Glutamatergic neuron (in vitro differentiated cells): Measurements from ENCODE around the gene PCNT. TPM values are rescaled to one million over a fixed set of nuclear protein-coding genes. Genes with fewer than 3 reads are reported as not detected.
A peak's percentile ranks its signal among the peaks of the same experiment; 100 is the strongest.

Source experiments
- DNase-seq: peaks from one replicate; pipeline ENCODE4 v3.0.0; 2022
- H3K27ac Mint-ChIP-seq: one replicate; pipeline ENCODE4 v1.8.0; 2020; ENCODE audit warnings: mild to moderate bottlenecking, mixed read lengths, inconsistent platforms; ENCODE audit not compliant: unreplicated experiment
- H3K27me3 Mint-ChIP-seq: one replicate; pipeline ENCODE4 v1.8.0; 2020; ENCODE audit warnings: mild to moderate bottlenecking, moderate library complexity, mixed read lengths, inconsistent platforms; ENCODE audit not compliant: unreplicated experiment
- H3K36me3 Mint-ChIP-seq: one replicate; pipeline ENCODE4 v1.8.0; 2020; ENCODE audit warnings: mild to moderate bottlenecking, mixed read lengths, inconsistent platforms; ENCODE audit not compliant: unreplicated experiment
- H3K4me1 Mint-ChIP-seq: one replicate; pipeline ENCODE4 v1.8.0; 2020; ENCODE audit warnings: mild to moderate bottlenecking, low read depth, mixed read lengths, inconsistent platforms; ENCODE audit not compliant: unreplicated experiment
- H3K4me3 Mint-ChIP-seq: one replicate; pipeline ENCODE4 v1.8.0; 2020; ENCODE audit warnings: mild to moderate bottlenecking, mixed read lengths, inconsistent platforms; ENCODE audit not compliant: unreplicated experiment
- H3K9me3 Mint-ChIP-seq: one replicate; pipeline ENCODE4 v1.8.0; 2020; ENCODE audit warnings: mild to moderate bottlenecking, moderate library complexity, mixed read lengths, inconsistent platforms; ENCODE audit not compliant: unreplicated experiment
- total RNA-seq: library from RNA; stranded (reverse); fragmentation: NEBNext Ultra II Directional; extraction: Animal tissue kit (Norgen Biotek cat#: 25700); gene quantifications from one replicate; pipeline ENCODE4 v1.2.1, GENCODE V29; 2021; ENCODE audit not compliant: unreplicated experiment
- TF ChIP-seq, protein P1 (sequence below): fragments of 200-600 bp; sonication (generic); IDR thresholded peaks from one replicate; pipeline ENCODE4 v1.5.0; 2021; ENCODE audit not compliant: partially characterized antibody, unreplicated experiment

Gene PCNT
- total RNA-seq, 1 donor from 2014 or later, result 117 TPM

DNA sequence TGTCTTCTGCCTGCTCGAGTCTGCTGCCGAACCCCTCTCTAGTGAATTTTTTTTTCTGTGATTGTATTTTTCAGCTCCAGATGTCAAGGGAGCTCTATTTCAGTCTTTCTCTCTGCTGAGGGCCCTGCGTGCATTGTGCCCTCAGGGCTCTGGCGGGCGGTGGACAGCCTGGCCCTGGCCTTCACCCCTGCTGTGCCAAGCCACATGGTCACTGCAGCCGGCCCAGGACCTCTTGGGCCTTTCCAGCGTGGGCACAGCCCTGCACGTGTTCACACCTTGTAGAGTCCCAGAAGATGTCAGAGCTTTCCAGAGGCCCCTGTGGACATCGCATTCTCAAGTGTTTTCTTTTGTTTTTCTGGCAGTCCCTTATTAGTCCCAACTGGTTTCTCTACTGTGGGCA is 55.7 kb downstream of the PCNT start:
- TF ChIP-seq, protein P1, sequence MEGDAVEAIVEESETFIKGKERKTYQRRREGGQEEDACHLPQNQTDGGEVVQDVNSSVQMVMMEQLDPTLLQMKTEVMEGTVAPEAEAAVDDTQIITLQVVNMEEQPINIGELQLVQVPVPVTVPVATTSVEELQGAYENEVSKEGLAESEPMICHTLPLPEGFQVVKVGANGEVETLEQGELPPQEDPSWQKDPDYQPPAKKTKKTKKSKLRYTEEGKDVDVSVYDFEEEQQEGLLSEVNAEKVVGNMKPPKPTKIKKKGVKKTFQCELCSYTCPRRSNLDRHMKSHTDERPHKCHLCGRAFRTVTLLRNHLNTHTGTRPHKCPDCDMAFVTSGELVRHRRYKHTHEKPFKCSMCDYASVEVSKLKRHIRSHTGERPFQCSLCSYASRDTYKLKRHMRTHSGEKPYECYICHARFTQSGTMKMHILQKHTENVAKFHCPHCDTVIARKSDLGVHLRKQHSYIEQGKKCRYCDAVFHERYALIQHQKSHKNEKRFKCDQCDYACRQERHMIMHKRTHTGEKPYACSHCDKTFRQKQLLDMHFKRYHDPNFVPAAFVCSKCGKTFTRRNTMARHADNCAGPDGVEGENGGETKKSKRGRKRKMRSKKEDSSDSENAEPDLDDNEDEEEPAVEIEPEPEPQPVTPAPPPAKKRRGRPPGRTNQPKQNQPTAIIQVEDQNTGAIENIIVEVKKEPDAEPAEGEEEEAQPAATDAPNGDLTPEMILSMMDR, result no peak
- H3K36me3 Mint-ChIP-seq, result peaks cover 56% of the 10 kb centered on the region
- H3K27ac Mint-ChIP-seq, result peak overlapping the region; percentile 25

DNA sequence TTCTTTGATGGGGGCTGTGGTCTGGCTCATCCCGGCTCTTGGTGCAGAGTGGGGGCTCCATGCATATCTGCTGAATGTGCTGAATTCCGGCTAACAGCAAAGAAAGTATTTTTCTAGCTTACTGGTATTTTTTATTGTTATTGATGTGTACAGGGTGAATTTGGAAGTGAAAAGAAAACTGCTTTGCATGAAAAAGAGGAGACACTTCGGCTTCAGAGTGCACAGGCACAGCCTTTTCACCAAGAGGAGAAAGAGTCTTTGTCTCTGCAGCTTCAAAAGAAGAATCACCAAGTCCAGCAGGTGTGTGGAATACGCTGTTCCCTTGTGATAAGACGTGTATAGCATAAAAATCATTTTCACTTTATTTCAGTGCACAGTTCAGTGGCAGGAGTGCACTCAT is 57.6 kb downstream of the PCNT start:
- Mint-ChIP-seq H3K36me3 (peaks cover 62% of the 10 kb centered on the region), H3K4me1 (peaks cover 32% of the 10 kb centered on the region), H3K27me3 (peaks cover 29% of the 10 kb centered on the region), H3K27ac (peak overlapping the region; percentile 57), H3K4me3 (no peak overlapping the region), H3K9me3 (peaks cover 37% of the 10 kb centered on the region)
- TF ChIP-seq, protein P1, result no peak
- no peak for DNase-seq

More for the DNA sequence above, 55.7 kb downstream of the PCNT start:
- H3K4me1 Mint-ChIP-seq, result peaks cover 28% of the 10 kb centered on the region
- no peak overlapping the region for H3K4me3 Mint-ChIP-seq
- peaks cover 29% of the 10 kb centered on the region for H3K9me3 Mint-ChIP-seq
- H3K27me3 Mint-ChIP-seq, result peaks cover 28% of the 10 kb centered on the region
- no peak for DNase-seq

DNA sequence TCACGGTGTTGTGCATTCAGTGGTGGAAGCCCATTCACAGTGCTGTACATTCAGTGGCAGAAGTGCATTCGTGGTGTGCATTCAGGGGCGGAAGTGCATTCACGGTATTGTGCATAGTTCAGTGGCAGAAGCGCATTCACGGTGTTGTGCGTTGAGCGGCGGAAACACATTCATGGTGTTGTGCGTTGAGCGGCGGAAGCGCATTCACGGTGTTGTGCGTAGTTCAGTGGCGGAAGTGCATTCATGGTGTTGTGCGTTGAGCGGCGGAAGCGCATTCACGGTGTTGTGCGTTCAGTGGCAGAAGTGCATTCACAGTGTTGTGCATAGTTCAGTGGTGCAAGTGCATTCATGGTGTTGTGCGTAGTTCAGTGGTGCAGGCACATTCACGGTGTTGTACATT is 60.6 kb downstream of the PCNT start:
- TF ChIP-seq, protein P1, result no peak
- H3K4me1 Mint-ChIP-seq, result peaks cover 28% of the 10 kb centered on the region
- H3K27me3 Mint-ChIP-seq, result peaks cover 21% of the 10 kb centered on the region
- no peak overlapping the region for H3K27ac Mint-ChIP-seq
- no peak overlapping the region for H3K4me3 Mint-ChIP-seq
- peaks cover 30% of the 10 kb centered on the region for H3K9me3 Mint-ChIP-seq
- H3K36me3 Mint-ChIP-seq, result peaks cover 43% of the 10 kb centered on the region
- DNase-seq, result no peak

DNA sequence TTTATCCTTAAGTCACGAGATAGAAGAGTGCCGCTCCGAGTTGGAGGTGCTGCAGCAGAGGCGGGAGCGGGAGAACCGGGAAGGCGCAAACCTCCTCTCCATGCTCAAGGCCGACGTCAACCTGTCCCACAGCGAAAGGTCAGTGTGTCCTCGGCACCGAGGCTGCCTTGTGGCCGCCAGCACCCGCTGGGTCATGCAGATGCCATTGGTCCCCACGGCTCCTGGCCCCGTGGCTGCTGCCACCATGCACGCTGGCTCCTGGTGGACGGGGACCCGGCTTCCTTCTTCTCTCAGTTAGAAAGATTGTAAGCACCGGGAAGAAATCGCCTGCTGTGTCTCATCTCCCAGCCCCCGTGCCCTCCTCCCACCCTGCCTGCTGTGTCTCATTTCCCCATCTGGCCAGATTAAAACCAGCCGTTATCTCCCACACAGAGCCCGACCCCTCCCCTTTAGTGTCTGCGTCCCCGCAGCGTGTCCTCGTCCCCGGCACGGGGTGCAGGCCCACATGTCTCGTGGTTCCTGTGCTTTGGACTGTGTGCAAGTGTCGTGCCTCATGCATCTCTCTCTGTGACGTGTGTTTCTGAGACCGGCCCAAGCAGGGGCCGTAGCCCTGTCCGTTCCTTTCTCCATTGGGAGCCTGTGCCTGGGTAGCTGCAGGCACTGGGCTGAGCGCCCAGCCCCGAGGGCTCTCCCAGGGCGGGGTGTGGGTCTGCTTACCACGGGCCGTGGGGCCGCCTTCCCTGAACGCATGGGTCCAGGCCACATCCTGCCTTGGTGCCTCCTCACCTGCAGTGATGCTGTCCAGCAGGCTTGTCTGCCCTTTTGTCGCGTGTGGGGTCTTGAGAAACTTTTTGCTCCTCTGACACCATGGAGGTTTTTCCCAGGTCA is 62.1 kb downstream of the PCNT start:
- TF ChIP-seq, protein P1, result no peak
- peaks cover 29% of the 10 kb centered on the region for H3K4me1 Mint-ChIP-seq
- H3K27ac Mint-ChIP-seq, result peak overlapping the region; percentile 89
- DNase-seq, result peak; percentile 46
- H3K27me3 Mint-ChIP-seq, result peaks cover 20% of the 10 kb centered on the region
- peaks cover 33% of the 10 kb centered on the region for H3K9me3 Mint-ChIP-seq
- peak overlapping the region; percentile 48 for H3K4me3 Mint-ChIP-seq
- H3K36me3 Mint-ChIP-seq, result peaks cover 41% of the 10 kb centered on the region

DNA sequence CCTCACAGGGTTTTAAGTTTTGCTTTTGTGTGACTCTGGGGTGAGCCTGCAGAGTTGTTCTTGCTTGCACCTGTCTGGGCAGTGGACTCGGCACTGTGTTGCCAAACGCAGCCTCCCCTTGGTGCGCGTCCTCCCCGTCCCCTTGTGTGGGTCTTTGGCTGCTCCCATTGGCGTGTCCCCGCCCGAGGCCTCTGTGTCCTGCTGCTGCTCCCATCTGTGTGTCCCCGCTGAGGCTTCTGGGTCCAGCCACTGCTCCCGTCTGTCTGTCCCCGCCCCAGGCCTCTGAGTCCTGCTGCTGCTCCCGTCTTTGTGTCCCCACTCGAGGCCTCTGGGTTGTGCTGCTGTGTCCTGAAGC is 62.8 kb downstream of the PCNT start:
- Mint-ChIP-seq H3K4me3 (peak overlapping the region; percentile 34), H3K27ac (peak overlapping the region; percentile 89), H3K9me3 (peaks cover 31% of the 10 kb centered on the region), H3K36me3 (peaks cover 36% of the 10 kb centered on the region), H3K4me1 (peaks cover 25% of the 10 kb centered on the region), H3K27me3 (peaks cover 20% of the 10 kb centered on the region)
- TF ChIP-seq, protein P1, result no peak
- peak; percentile 53 for DNase-seq
